ENCODE measurements around the gene GPR15.

The GPR15 gene

GRCh38 chr3:98532275-98532637, 478 bp downstream of the GPR15 start:
- DNase-seq: no peak

GRCh38 chr3:98532709-98533571, 1.2 kb downstream of the GPR15 start:
- no peak for DNase-seq

GRCh38 chr3:98534168-98534567, 2.4 kb downstream of the GPR15 start:
- DNase-seq: no peak

DNA sequence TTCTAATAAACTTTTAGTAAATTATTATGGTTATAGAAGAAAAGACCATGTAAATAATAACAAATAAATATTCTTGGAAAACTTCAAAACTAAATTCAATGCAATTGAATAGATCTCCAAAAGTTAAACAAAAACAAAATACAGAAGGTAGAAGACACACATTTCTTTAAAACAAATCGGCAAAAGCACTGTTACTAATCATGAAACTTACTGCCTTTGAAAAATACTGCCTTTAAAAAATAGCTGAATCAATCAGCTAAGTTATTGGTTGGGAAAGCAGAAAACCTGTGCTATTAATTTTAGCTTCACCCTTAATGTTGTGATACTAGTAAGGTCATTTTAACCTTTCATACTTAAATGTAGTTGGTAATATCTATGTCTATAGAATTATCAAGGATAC, 3.0 kb downstream of the GPR15 start:
- DNase-seq: no peak

GRCh38 chr3:98536456-98537017, 4.8 kb downstream of the GPR15 start:
- DNase-seq: no peak

DNA sequence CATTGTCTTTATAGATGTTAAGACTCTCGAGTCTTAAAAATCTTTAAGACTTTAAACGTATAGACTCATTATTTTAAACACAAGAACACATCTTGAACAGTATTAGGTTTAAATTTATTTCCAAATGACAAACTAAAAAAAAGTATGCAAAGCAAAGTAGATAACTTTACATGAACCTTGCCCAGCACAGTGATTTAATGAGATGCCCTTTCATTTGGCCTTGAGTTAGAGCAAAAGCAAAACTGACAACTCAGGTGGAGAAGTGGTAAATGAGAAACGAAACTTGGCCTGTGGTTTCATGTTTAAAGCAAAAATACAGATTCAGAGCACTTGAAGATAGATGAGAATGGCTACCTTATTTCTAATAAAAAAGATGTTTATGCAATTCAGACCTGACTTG, 8.6 kb downstream of the GPR15 start:
- no peak for DNase-seq

DNA sequence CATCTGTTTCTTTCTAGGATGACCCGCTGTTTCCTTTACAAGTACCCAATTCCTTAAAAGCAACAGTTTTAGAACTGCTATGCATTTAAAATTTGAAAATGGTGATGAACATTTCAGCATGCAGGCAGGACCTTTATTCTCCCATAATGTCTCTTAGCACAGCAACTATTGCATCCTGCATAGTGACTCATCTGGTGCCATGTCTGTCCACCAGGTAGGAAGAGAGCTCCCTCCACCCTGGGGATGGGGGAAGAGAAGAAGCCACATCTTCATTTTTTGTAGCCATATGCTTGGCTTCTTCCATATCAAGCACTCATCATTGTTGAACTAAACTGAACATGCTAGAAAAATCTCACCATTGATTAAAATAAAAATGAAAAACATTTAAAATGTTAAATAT, 9.9 kb downstream of the GPR15 start:
- DNase-seq: no peak

- no peak for DNase-seq
Observed at GRCh38 chr3:98542623-98543022, 10.8 kb downstream of the GPR15 start.

DNA sequence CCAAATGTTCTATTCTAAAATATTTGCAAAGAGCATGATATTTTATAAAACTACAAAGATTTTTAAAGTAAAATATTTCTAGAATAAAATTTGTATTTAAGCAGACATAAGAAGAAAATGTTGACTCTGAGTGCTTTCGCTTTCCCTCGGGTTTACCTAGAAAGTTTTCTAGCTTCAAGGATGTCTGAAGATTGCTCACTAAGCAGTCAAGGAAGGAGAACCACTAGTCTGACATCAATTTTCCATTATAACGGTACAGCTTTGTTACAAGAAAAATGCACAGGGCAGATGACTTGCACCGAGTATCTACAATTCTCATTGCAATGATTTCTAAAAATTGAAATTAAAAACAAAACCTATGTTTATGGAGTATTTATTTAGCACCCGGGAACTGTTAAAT, 14.2 kb downstream of the GPR15 start:
- DNase-seq: no peak

- no peak for DNase-seq
Observed at GRCh38 chr3:98548544-98548943, 16.8 kb downstream of the GPR15 start.

- no peak for DNase-seq
Observed at GRCh38 chr3:98550833-98551232, 19.1 kb downstream of the GPR15 start.

DNA sequence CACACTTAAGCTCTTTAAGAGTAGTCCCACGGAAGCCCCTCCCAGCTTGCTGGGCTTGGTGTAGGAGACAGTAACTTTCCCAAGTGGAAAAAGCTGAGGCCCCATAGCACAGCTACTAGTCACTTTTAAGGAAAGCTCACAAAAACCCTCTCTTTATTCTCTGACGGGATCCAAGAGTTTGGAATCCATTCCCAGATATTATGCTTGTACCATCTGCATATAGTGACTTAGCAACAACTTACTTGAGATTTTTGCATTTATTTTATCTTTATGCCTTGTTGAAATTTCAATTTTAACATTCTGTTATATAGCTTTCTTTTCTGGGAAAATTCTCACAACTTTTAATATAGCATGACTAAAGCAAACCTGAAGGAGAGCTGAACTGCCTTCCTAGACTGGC, 19.5 kb downstream of the GPR15 start:
- no peak for DNase-seq

- no peak for DNase-seq
Observed at GRCh38 chr3:98551754-98552153, 20.0 kb downstream of the GPR15 start.

- DNase-seq: no peak
Observed at GRCh38 chr3:98552232-98553020, 20.6 kb downstream of the GPR15 start.

DNA sequence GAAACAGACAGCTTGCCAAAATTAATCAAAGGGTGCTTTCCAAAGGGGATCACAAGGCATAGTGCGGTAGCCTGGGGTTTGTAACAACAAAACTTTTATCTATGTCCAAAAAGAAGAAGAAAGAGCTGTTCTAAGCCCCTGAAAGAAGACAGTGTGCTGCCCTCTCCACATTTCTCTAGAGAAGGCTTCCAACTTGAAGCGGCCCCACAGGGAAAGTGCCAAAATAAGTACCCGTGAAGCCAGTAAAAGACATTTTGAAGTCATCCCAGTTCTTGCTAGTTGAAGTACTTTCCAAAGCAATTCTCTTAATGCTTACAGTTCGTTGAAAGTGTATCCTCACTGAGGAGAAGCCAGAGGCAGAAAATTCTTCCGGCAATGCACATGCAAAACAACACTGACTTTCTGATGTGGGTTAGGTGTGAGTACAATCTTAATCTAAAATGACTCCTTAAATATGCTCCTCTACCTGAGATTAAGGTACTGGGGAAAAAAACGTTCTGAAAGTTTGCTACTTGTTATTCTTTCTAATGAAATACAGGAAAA, 21.3 kb downstream of the GPR15 start:
- no peak for DNase-seq

DNA sequence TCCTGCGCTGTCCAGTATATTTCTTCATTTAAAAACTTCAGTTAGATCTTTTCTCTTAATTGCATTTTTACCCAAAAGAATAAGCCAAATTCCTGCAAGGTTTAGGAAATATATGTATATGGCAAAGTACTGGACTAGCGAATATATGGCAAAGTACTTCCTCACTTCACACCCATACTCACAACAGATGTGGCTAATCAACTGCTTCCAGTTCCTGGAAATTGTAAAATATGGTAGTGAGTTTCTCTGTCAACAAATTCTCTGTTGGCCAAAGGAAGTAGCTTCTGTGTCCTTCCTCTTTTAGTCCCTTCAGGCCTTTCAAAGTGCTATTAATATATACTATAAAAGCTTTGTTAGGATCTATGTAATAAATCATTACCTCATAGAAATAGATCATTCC, 22.0 kb downstream of the GPR15 start:
- DNase-seq: no peak

DNA sequence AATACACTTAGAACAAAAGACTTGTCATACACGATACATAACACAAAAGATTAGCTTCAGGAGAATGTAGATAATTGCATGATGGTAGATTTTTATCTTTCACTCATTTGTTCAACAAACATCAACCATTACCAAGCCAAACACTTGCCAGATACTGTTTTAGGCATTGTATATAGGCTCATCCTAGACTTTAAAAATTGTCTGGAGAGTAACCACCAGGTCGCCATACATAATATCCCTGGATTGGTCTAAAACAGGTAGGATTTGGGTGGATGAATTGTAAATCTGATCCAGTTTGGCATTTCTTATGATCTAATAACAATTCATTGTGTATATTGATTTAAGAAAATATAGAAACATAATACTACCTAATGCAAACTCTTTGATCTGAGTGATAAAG, 22.8 kb downstream of the GPR15 start:
- DNase-seq: no peak

DNA sequence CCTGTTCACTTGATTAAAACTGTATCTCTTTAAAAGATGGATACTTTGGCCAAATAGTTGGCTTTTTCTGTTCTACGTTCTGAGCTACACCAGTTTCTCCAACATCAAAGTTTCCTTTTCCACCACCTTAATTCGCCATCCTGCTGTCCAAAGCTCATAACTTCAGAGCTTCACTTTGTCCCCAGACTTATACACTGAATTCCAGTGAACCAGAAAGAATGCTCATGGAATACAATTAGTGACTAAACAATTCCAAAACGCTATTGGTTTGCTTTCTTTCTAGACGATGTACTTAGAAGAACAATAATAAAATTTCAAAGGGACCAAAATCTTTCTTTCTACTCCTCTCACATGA, 23.2 kb downstream of the GPR15 start:
- no peak for DNase-seq

DNA sequence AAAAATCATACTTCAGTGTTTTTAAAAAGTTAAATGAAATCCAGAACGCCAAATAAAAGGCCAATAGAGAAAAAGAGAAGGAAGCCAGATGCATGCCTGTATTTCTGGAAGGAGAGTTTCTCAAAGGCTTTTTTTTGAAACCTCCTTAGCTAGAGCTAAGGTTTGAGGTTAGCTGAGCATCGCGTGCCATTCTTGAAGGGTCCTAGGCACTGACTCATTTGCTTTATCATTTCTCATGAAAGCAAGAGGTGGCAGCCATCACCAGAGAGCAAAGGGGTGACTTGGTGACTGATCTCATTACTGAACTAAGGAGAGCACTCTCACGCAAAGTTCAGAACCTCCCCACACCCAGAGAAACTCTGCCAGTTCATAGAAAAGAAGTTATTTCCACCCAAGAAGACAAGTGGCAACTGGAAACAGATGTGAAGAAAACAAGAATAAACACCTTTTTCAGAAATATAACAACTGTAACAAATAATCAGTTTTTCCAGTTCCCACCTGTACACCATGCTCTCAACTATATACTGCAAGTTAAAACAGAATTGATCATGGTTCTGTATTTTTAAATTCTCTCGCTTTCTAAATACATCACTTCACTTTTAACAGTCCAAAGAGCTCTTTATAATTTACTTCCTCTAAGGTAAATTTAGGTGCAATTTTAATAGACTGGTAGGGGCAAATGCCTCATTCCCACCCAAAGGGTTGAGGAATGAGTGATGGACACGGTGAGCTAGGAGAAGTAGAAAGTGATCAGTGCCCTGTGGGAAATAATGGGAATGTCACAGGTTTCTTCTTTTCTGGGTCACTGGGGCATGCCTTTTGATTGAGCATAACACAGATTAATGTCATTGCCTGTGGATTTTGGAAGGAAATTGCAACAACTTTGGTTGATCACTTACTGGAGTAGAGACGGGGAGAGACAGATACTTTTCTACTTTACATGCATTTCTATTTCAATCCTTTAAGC, 24.7 kb downstream of the GPR15 start:
- no peak for DNase-seq

DNA sequence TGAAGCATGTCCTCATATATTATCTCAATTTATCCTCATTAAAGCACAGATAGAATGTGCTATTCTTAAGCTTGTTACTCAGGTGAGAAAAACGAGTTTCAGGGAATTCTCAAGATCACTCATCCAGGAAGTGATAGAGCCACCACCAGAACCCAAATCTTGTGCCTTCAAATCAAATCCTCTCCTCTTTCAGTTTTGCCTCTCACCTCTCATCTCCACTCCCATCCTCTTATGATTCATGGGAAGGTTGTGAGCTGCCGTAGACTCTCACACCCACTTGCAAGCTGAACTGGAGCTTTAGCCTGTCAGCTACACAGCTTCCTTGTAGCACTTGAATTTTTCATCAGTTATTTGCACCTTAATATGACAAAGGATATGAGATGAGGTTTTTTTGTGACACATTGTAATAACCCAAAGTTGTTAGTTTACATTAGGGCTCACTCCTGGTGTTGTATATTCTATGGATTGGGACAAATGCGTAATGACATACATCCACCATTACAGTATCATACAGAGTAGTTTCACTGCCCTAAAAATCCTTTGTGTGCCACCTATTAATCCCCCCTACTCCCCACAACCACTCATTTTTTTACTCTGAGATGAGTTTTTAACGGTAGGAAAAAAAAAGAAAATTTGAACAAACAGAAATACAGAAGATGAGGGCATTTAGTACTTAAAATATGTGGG, 25.7 kb downstream of the GPR15 start:
- DNase-seq: no peak

GRCh38 chr3:98558100-98558827, 26.5 kb downstream of the GPR15 start:
- DNase-seq: no peak
